ENCODE results near the gene NECAB2. TPM values are rescaled to one million over a fixed set of nuclear protein-coding genes. Genes with fewer than 3 reads are reported as not detected.

NECAB2 gene
- total and polyA plus RNA-seq, 8 donors = 0.46 to 11.2 (median 1.7) TPM; not detected in 3

- H3K27me3 ChIP-seq = peaks cover 0 to 17% (median 1%) of the 10 kb centered on the region in 3 donors
- no peak overlapping the region for H3K4me3 ChIP-seq
- no peak overlapping the region for H3K27ac ChIP-seq
- intact Hi-C loops (cut with DNase I; ENCODE audit: low total_unique reads) = loop anchor here (10.0 kb wide), 1 partner anchor 74 kb away; no protein-coding TSS in a partner anchor
- DNase-seq = no peak
- H3K9me3 ChIP-seq = no peaks in the 10 kb centered on the region
- no peak for TF ChIP-seq CTCF (IDR thresholded peaks at IDR 0.05)
- TF ChIP-seq POLR2A (IDR thresholded peaks at IDR 0.05) = no peak
- no peak for TF ChIP-seq EP300 (IDR thresholded peaks at IDR 0.05)
- no peak for TF ChIP-seq POLR2AphosphoS5 (IDR thresholded peaks at IDR 0.05)
- H3K36me3 ChIP-seq = peaks cover 19 to 66% (median 53%) of the 10 kb centered on the region in 4 donors
- peaks cover 0 to 10% (median 9%) of the 10 kb centered on the region in 4 donors for H3K4me1 ChIP-seq
- WGBS, 5 donors = 85 to 94% (median 87%) methylated on average over 13 of the region's 13 CpGs
These were observed 80.8 kb downstream of the NECAB2 start for GRCh38 chr16:84048871-84049270.

- WGBS, 5 donors = 76 to 89% (median 87%) methylated on average over 3 to 13 of the region's 13 CpGs
- Histone ChIP-seq H3K4me3 (no peak overlapping the region), H3K36me3 (peaks cover 25 to 73% (median 59%) of the 10 kb centered on the region in 4 donors), H3K9me3 (no peaks in the 10 kb centered on the region), H3K4me1 (peaks cover 0 to 9% (median 7%) of the 10 kb centered on the region in 4 donors), H3K27me3 (peaks cover 0 to 11% (median 0%) of the 10 kb centered on the region in 3 donors), H3K27ac (peak overlapping the region in 1 of 5 donors; percentile 2)
- no peak for TF ChIP-seq CTCF (IDR thresholded peaks at IDR 0.05)
- DNase-seq = no peak
- intact Hi-C loops (cut with DNase I; ENCODE audit: low total_unique reads) = loop anchor here (10.0 kb wide), 1 partner anchor 75 kb away; no protein-coding TSS in a partner anchor
These were observed 81.5 kb downstream of the NECAB2 start for GRCh38 chr16:84049403-84050060.

GRCh38 chr16:84050316-84050715 lies 82.3 kb downstream of the NECAB2 start:
- H3K27me3 ChIP-seq = peaks cover 0 to 3% (median 0%) of the 10 kb centered on the region in 3 donors
- no peak for TF ChIP-seq POLR2AphosphoS5 (IDR thresholded peaks at IDR 0.05)
- TF ChIP-seq EP300 (IDR thresholded peaks at IDR 0.05) = no peak
- TF ChIP-seq CTCF (IDR thresholded peaks at IDR 0.05) = no peak
- no peak for TF ChIP-seq POLR2A (IDR thresholded peaks at IDR 0.05)
- H3K4me1 ChIP-seq = peaks cover 0 to 13% (median 7%) of the 10 kb centered on the region in 4 donors
- peaks cover 33 to 80% (median 67%) of the 10 kb centered on the region in 4 donors for H3K36me3 ChIP-seq
- no peak overlapping the region for H3K27ac ChIP-seq
- 83 to 97% (median 89%) methylated on average over 9 of the region's 9 CpGs for WGBS, 5 donors
- H3K9me3 ChIP-seq = no peaks in the 10 kb centered on the region
- no peak overlapping the region for H3K4me3 ChIP-seq
- intact Hi-C loops (cut with DNase I; ENCODE audit: low total_unique reads) = no loop called here
- DNase-seq = no peak

GRCh38 chr16:84052071-84052622 lies 84.1 kb downstream of the NECAB2 start:
- Histone ChIP-seq H3K27ac (no peak overlapping the region), H3K4me1 (peaks cover 0 to 17% (median 7%) of the 10 kb centered on the region in 4 donors), H3K4me3 (no peak overlapping the region), H3K9me3 (no peaks in the 10 kb centered on the region), H3K36me3 (peaks cover 38 to 97% (median 86%) of the 10 kb centered on the region in 4 donors), H3K27me3 (no peaks in the 10 kb centered on the region)
- intact Hi-C loops (cut with DNase I; ENCODE audit: low total_unique reads) = no loop called here
- 84 to 97% (median 92%) methylated on average over 25 to 27 of the region's 27 CpGs for WGBS, 5 donors
- TF ChIP-seq CTCF (IDR thresholded peaks at IDR 0.05) = no peak
- no peak for TF ChIP-seq POLR2AphosphoS5 (IDR thresholded peaks at IDR 0.05)
- no peak for TF ChIP-seq EP300 (IDR thresholded peaks at IDR 0.05)
- no peak for TF ChIP-seq POLR2A (IDR thresholded peaks at IDR 0.05)
- DNase-seq = no peak

Small RNA genes within 50 kb of the gene (small RNA-seq; reads per million reads assigned to genes)
- 0 reads per million in 4 donors for gene RNA5SP432

Other genes starting within 250 kb of the NECAB2 start
- 10 to 100 TPM in 3 of 5 donors, 1 to 10 TPM in 2; 8.5 to 60.5 (median 29.2) TPM for gene HSBP1, start 160.3 kb upstream of the NECAB2 start, total RNA-seq
- gene HSBP1, start 160.3 kb upstream of the NECAB2 start, polyA plus RNA-seq = 10 to 100 TPM; 33.8 to 47.2 (median 36.5) TPM
- gene MLYCD, start 69.1 kb upstream of the NECAB2 start, total RNA-seq = 10 to 100 TPM; 14.0 to 43.8 (median 22.0) TPM
- 1 to 10 TPM; 2.9 to 3.5 (median 3.0) TPM for gene MLYCD, start 69.1 kb upstream of the NECAB2 start, polyA plus RNA-seq
- 10 to 100 TPM in 3 of 5 donors, 1 to 10 TPM in 2; 2.6 to 28.6 (median 24.5) TPM for gene OSGIN1, start 15.0 kb upstream of the NECAB2 start, total RNA-seq
- 10 to 100 TPM in 1 of 3 donors, 1 to 10 TPM in 2; 8.3 to 10.5 (median 9.9) TPM for gene OSGIN1, start 15.0 kb upstream of the NECAB2 start, polyA plus RNA-seq
- not detected for gene SLC38A8, start 74.6 kb downstream of the NECAB2 start, total RNA-seq
- under 1 TPM in 1 of 3 donors, not detected in 2; 0.08 TPM for gene SLC38A8, start 74.6 kb downstream of the NECAB2 start, polyA plus RNA-seq
- 100 to 1,000 TPM in 2 of 5 donors, 10 to 100 TPM in 3; 53.9 to 112 (median 78.1) TPM for gene MBTPS1, start 148.7 kb downstream of the NECAB2 start, total RNA-seq
- 10 to 100 TPM; 21.4 to 33.4 (median 28.2) TPM for gene MBTPS1, start 148.7 kb downstream of the NECAB2 start, polyA plus RNA-seq
- 100 to 1,000 TPM in 1 of 5 donors, 10 to 100 TPM in 3, 1 to 10 TPM in 1; 7.2 to 374 (median 16.5) TPM for gene HSDL1, start 176.9 kb downstream of the NECAB2 start, total RNA-seq
- 1 to 10 TPM; 7.5 to 7.9 (median 7.8) TPM for gene HSDL1, start 176.9 kb downstream of the NECAB2 start, polyA plus RNA-seq
- gene DNAAF1, start 177.1 kb downstream of the NECAB2 start, total RNA-seq = 10 to 100 TPM in 1 of 5 donors, 1 to 10 TPM in 1, under 1 TPM in 1, not detected in 2; 0.37 to 11.4 (median 6.2) TPM
- gene DNAAF1, start 177.1 kb downstream of the NECAB2 start, polyA plus RNA-seq = 1 to 10 TPM in 2 of 3 donors, not detected in 1; 1.2 to 1.4 TPM
- gene TAF1C, start 218.8 kb downstream of the NECAB2 start, total RNA-seq = 100 to 1,000 TPM in 2 of 5 donors, 10 to 100 TPM in 3; 18.9 to 377 (median 40.3) TPM
- gene TAF1C, start 218.8 kb downstream of the NECAB2 start, polyA plus RNA-seq = 10 to 100 TPM; 15.3 to 42.0 (median 22.7) TPM
- under 1 TPM in 1 of 5 donors, not detected in 4; 0.18 TPM for gene ADAD2, start 222.9 kb downstream of the NECAB2 start, total RNA-seq
- 1 to 10 TPM in 2 of 3 donors, under 1 TPM in 1; 0.76 to 4.3 (median 4.2) TPM for gene ADAD2, start 222.9 kb downstream of the NECAB2 start, polyA plus RNA-seq

Data from stomach (tissue), 9 donors.